Muscle layer of duodenum (tissue), 2 donors: Measurements from ENCODE around the gene GUCY1A2.

ENCODE experiments used
- H3K27ac ChIP-seq: one replicate; pipeline ENCODE4 v1.7.0; 2013; ENCODE audit warnings: mild to moderate bottlenecking, low read length
- H3K27me3 ChIP-seq: one replicate; pipeline ENCODE4 v1.7.0; 2013; ENCODE audit warnings: low read depth, mild to moderate bottlenecking, control low read depth, low read length
- H3K36me3 ChIP-seq, 2 donors: one replicate each; pipeline ENCODE4 v1.7.0; 2013; ENCODE audit warnings: low read length in 2 of 2, control low read depth in 1 of 2, mild to moderate bottlenecking in 1 of 2; ENCODE audit not compliant: insufficient read depth in 2 of 2, control insufficient read depth in 1 of 2
- H3K4me1 ChIP-seq, 2 donors: one replicate each; pipeline ENCODE4 v1.7.0; 2013; ENCODE audit warnings: low read length in 2 of 2, mild to moderate bottlenecking in 2 of 2, control low read depth in 1 of 2, moderate library complexity in 1 of 2; ENCODE audit not compliant: insufficient read depth in 2 of 2, control insufficient read depth in 1 of 2
- H3K4me3 ChIP-seq, 2 donors: one replicate each; pipeline ENCODE4 v1.7.0; 2013; ENCODE audit warnings: low read length in 2 of 2, low read depth in 1 of 2, mild to moderate bottlenecking in 1 of 2
- H3K9me3 ChIP-seq, 2 donors: one replicate each; pipeline ENCODE4 v1.7.0; 2013; ENCODE audit warnings: low read length in 2 of 2, control low read depth in 1 of 2, mild to moderate bottlenecking in 1 of 2; ENCODE audit not compliant: control insufficient read depth in 1 of 2
- donor health status: healthy.

Gene GUCY1A2

DNA sequence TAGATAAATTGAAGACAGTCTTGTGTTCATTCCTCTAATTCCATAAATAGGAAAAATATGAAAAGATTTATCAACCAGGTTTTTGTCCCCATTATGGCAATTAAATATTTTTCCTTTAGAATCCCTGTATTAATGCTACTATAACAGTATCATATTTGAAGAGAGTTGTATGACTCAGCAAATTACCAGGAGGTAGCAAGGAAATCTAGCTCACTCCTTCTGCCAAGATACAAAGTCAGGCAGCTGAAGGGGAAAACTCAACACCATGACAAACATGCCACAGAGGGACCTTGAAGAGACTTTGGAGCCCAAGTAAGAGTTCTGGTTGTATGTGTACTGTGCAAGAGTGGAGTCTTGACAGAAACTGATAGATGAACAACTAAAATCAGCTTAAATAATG is 143.3 kb downstream of the GUCY1A2 start:
- no peaks in the 10 kb centered on the region for H3K9me3 ChIP-seq
- H3K4me3 ChIP-seq = no peak overlapping the region
- H3K36me3 ChIP-seq = no peaks in the 10 kb centered on the region
- no peaks in the 10 kb centered on the region for H3K4me1 ChIP-seq
- H3K27ac ChIP-seq = no peak overlapping the region
- H3K27me3 ChIP-seq = no peaks in the 10 kb centered on the region

DNA sequence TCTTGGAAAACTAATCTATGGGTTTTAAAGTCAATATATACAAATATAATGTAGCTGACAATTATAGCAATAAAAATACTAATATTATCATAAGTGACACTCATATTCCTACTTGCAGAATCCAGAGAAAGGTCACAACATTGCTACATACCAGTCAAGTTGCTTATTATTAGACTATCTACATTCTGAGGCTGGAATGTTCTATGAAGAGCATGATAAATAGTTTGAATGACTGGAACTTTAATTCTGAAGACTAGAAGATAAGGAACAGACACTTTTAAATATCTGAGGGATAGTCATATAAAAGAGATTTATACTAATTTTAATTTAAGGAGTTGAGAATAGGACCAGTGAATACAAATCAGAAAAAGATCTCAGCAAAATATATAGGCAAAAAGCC is 146.0 kb downstream of the GUCY1A2 start:
- no peak overlapping the region for H3K27ac ChIP-seq
- no peaks in the 10 kb centered on the region for H3K36me3 ChIP-seq
- H3K9me3 ChIP-seq = no peaks in the 10 kb centered on the region
- no peak overlapping the region for H3K4me3 ChIP-seq
- H3K4me1 ChIP-seq = no peaks in the 10 kb centered on the region
- H3K27me3 ChIP-seq = no peaks in the 10 kb centered on the region

DNA sequence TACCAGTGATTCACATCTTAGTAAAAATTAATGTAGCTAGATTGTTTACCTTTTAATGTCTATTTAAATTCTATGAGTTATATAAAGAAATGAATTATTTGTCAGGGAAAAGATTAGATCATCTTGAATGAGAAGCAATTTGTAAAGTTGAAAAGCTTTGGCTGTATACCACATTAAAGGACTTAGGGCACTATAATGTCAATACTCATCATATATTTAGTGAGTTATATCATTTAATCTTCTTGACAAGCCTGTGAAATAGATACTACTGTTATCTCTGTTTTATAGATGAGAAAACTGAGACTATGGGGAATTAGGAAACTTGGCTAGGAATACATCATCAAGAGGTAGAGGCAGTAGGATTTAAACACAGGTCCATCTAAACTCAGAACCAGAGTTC is 160.1 kb downstream of the GUCY1A2 start:
- H3K4me3 ChIP-seq = no peak overlapping the region
- no peaks in the 10 kb centered on the region for H3K27me3 ChIP-seq
- H3K36me3 ChIP-seq = no peaks in the 10 kb centered on the region
- no peak overlapping the region for H3K27ac ChIP-seq
- no peaks in the 10 kb centered on the region for H3K4me1 ChIP-seq
- peaks cover 0 to 7% of the 10 kb centered on the region in 2 donors for H3K9me3 ChIP-seq

DNA sequence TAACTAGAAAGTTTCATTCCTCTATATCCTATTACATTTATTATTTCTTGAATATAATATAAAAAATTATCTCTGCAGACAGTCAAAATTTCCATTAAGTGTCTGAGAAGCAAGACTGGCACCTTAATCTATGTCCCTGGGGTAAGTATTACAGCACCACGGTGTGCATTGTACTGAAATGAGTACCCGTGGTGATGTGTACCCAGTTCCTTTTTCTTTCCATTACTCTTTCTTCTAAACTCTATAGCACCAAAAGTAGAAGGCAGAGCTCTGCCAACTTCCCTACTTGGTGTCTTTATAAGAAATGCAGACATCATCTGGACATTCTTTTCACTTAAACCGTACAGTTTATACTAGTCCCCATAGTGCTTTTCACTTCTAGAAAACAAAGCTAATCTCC is 161.7 kb downstream of the GUCY1A2 start:
- H3K36me3 ChIP-seq = no peaks in the 10 kb centered on the region
- H3K27me3 ChIP-seq = no peaks in the 10 kb centered on the region
- no peak overlapping the region for H3K4me3 ChIP-seq
- H3K4me1 ChIP-seq = no peaks in the 10 kb centered on the region
- H3K27ac ChIP-seq = no peak overlapping the region
- H3K9me3 ChIP-seq = peaks cover 0 to 7% of the 10 kb centered on the region in 2 donors

DNA sequence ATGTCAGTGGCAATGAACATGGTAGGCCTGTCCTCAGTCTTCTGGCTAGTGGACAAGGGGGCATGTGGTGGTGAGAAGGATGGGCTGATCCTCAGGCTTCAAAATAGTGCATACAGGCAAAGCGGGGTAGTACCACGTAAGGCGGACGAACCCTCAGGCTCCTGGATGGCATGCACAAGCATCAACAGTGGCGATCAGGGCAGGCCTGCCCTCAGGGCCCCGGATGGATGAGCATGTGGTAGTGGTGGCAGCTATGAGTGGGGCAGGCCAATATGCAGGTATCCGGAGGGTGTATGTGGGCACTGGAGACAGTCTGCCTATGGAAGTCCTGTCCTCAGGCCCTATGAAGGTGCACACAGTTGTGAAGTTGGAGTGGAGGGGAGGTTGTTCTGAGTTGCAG is 163.8 kb downstream of the GUCY1A2 start:
- H3K4me3 ChIP-seq = no peak overlapping the region
- no peaks in the 10 kb centered on the region for H3K27me3 ChIP-seq
- H3K36me3 ChIP-seq = no peaks in the 10 kb centered on the region
- no peaks in the 10 kb centered on the region for H3K4me1 ChIP-seq
- no peak overlapping the region for H3K27ac ChIP-seq
- H3K9me3 ChIP-seq = peaks cover 0 to 7% of the 10 kb centered on the region in 2 donors

DNA sequence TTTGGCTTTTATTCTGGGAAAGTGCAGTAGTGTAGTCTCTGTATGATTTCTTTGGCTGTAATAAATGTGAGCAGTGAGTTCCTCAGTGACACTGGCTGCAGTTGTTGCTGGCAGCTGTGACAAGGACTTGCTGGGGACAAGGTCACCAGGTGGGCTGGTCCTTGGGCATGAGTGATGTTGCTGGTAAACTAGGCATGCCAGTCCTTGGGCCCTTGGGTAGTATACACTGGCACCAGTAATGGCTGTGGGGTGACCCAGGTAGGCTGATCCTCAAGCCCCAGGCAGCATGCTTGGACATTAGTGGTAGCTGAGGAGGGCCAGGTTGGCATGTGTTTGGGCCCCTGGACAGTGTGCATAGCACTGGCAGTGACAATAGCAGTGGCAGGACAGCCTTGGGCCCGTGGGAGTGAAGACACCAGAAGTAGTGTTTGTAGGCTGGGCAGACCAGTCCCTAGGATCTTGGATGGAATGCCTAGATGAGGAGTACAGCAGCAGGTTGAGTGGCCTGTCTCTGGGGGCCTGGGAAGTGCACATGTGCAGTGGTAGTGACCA is 164.3 kb downstream of the GUCY1A2 start:
- Histone ChIP-seq H3K36me3 (no peaks in the 10 kb centered on the region), H3K27me3 (no peaks in the 10 kb centered on the region), H3K9me3 (peaks cover 0 to 7% of the 10 kb centered on the region in 2 donors), H3K4me3 (no peak overlapping the region), H3K4me1 (no peaks in the 10 kb centered on the region), H3K27ac (no peak overlapping the region)

DNA sequence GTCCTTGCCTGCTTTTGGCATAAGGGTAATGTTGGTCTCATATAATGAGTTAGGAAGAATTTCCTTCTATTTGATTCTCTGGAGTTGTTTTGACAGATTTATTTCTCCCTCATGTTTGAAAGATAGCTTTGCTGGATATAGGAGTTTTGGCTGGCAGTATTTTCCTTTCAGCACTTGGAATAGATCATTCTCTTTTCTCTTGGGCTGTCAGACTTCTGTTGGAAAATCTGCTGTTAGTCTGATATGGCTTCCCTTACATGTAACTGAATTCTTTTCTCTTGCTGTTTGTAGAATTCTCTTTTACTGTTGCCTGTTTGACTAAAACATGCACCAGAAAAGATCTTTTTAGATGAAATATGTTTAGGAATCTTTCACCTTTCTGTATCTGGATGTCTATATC is 165.5 kb downstream of the GUCY1A2 start:
- Histone ChIP-seq H3K27ac (no peak overlapping the region), H3K9me3 (peaks cover 0 to 7% of the 10 kb centered on the region in 2 donors), H3K27me3 (no peaks in the 10 kb centered on the region), H3K4me3 (no peak overlapping the region), H3K36me3 (no peaks in the 10 kb centered on the region), H3K4me1 (no peaks in the 10 kb centered on the region)

DNA sequence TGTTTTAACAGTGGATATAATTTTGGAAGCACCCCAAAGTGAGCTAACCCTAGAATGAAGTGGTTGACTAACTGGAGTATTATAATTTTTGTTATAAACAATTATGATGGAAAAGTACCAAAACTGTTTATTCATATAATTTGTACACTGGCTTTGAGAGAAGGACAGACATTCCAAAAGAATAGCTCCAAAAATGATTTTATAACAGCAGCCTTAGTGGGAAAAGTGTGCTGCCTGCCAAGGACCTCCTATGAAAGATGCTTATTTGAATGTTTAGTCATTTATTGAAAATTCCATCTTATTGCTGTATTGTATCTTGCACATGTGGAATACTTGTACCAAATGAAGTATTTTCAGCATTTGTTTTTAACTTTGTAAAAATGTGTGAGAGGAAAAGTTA is 169.8 kb downstream of the GUCY1A2 start:
- H3K36me3 ChIP-seq = no peaks in the 10 kb centered on the region
- H3K9me3 ChIP-seq = peaks cover 0 to 1% of the 10 kb centered on the region in 2 donors
- H3K27ac ChIP-seq = no peak overlapping the region
- H3K4me3 ChIP-seq = no peak overlapping the region
- H3K27me3 ChIP-seq = no peaks in the 10 kb centered on the region
- no peaks in the 10 kb centered on the region for H3K4me1 ChIP-seq

DNA sequence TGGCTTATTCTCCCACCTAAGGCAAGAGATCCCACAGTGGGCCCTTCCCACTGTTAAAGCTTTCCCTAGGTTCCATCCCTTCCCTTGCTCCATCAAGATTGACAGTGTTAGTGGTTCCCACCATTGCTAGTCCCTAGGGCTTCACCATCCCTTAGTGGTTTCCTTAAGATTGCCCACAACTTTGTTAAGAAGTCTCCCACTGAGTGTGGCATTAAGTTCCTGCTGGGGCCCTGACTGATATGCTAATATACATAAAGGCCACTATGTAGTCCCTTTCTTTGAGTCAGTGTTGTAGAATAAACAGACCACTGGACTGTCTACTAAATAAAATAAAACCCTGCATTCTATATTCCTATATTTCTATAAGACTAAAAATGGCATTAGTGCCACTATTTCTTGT is 176.1 kb downstream of the GUCY1A2 start:
- Histone ChIP-seq H3K27ac (no peak overlapping the region), H3K9me3 (no peaks in the 10 kb centered on the region), H3K36me3 (no peaks in the 10 kb centered on the region), H3K4me3 (no peak overlapping the region), H3K27me3 (no peaks in the 10 kb centered on the region), H3K4me1 (no peaks in the 10 kb centered on the region)

DNA sequence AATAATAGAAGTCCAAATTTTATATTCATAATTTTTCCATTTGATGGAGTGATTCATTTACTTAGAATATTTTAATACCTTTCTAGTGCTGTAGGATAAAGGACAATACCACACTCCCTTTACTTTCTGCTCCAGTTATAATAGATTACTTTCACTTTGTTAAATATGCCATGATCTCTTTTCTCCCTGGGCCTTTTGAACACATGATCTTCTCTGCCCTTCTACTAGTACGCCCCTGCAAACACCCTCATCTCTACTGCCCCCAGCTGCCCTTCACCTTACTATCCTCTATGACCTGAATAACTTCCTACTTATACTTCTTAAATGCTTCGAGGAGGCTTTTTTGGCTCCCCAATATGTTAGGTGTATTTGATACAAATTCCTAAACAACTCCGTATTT is 177.3 kb downstream of the GUCY1A2 start:
- no peaks in the 10 kb centered on the region for H3K36me3 ChIP-seq
- no peaks in the 10 kb centered on the region for H3K4me1 ChIP-seq
- no peaks in the 10 kb centered on the region for H3K9me3 ChIP-seq
- H3K4me3 ChIP-seq = no peak overlapping the region
- H3K27ac ChIP-seq = no peak overlapping the region
- no peaks in the 10 kb centered on the region for H3K27me3 ChIP-seq

DNA sequence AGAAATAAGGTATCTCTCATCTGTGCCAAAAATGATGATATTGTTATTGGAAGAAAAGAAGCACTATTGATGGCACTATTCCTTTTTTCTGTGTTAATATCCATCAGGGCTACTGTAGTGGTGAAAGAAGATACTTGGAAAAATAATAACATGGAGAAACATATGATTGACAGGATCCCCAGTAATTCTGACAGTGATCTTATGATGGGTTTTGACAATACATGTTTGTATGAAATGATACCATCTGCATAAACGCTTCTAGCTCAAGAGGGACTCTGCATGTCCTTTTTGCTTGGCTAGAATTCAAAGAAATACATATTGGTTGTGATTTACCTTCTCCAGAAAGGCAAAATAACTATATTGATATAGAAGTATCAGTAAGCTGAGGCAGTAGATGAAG is 178.1 kb downstream of the GUCY1A2 start:
- Histone ChIP-seq H3K4me3 (no peak overlapping the region), H3K27ac (no peak overlapping the region), H3K36me3 (no peaks in the 10 kb centered on the region), H3K9me3 (no peaks in the 10 kb centered on the region), H3K4me1 (no peaks in the 10 kb centered on the region), H3K27me3 (no peaks in the 10 kb centered on the region)

DNA sequence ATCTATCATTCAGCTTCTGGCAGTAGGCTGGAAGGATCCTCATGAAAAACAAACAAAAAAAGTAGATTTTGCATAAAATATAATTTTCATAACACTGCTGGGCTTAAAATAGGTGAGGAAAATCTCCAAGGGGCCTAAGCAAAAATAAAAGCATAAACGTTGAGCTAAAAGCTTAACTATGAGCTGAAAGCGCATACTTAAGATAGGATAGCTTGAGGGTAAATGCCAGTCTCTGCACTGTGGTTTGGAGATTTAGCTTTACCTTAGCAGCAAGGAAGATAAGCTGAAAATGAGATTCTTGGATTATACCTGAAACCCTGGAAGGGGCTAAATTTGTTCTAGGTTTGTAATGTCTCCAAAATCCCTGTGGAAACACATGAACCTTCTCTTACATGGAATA is 183.7 kb downstream of the GUCY1A2 start:
- H3K4me3 ChIP-seq = no peak overlapping the region
- no peaks in the 10 kb centered on the region for H3K27me3 ChIP-seq
- no peaks in the 10 kb centered on the region for H3K9me3 ChIP-seq
- H3K4me1 ChIP-seq = no peaks in the 10 kb centered on the region
- no peaks in the 10 kb centered on the region for H3K36me3 ChIP-seq
- no peak overlapping the region for H3K27ac ChIP-seq
